Measurements from ENCODE around the gene OR4A47. TPM values are rescaled to one million over a fixed set of nuclear protein-coding genes. Genes with fewer than 3 reads are reported as not detected.
"Not testable (repeated sequence)": the region's sequence is repeated elsewhere in the genome, so short reads cannot be mapped to it uniquely, and the experiment has no call there.

The OR4A47 gene, protein sequence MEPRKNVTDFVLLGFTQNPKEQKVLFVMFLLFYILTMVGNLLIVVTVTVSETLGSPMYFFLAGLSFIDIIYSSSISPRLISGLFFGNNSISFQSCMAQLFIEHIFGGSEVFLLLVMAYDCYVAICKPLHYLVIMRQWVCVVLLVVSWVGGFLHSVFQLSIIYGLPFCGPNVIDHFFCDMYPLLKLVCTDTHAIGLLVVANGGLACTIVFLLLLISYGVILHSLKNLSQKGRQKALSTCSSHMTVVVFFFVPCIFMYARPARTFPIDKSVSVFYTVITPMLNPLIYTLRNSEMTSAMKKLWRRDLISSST
- total RNA-seq (2013) = not detected
- polyA plus RNA-seq (not detected), polyA minus RNA-seq (not detected in 2 replicates), total RNA-seq (0 to 0.45 (median 0) reads per million in 11 experiments)

DNA sequence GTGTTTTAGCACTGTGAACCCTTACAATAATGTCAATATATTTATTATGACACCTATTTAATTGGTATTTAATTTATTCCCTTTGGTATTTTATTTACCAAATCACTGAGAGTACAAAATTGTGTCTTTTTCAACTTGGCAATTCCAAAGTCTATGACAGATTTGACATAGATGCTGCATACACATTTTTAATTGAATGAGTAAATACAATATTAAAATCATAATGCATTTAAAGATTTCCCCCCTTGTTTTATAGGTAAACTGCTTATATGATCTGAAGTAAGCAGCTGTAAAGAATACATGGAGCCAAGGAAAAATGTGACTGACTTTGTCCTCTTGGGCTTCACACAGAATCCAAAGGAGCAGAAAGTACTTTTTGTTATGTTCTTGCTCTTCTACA, at the start of gene OR4A47:
OR4A47 (plus strand) TSS at position 301 of the 400 bp plus-strand sequence; CDS start at position 301, 0 bp downstream.
- peaks cover 4 to 12% of the 10 kb centered on the region in 2 donors for H3K9me3 ChIP-seq (replicated peaks in 1 of 2; ENCODE audit: control insufficient read depth in 1 of 2, insufficient read depth in 1 of 2, low read length in 2 of 2)
- H3K4me1 ChIP-seq (ENCODE audit: control insufficient read depth in 1 of 2, insufficient read depth in 2 of 2, low read length in 2 of 2); H3K4me3 ChIP-seq (replicated peaks in 1 of 3; ENCODE audit: low read depth in 2 of 3, low read length in 3 of 3); H3K9me3 Mint-ChIP-seq; H3K27me3 Mint-ChIP-seq (ENCODE audit: low read depth in 3 of 3); H3K4me3 Mint-ChIP-seq; H3K27me3 ChIP-seq (ENCODE audit: control insufficient read depth in 2 of 2, insufficient read depth in 2 of 2, low read length in 2 of 2); H3K4me2 ChIP-seq (replicated peaks; ENCODE audit: extremely low read depth, low read length, poor library complexity, severe bottlenecking); H3K79me2 ChIP-seq (ENCODE audit: insufficient read depth, low read length); H3K27ac Mint-ChIP-seq; H2AFZ ChIP-seq (ENCODE audit: insufficient read depth, low read depth, low read length, poor library complexity, severe bottlenecking); H3K4me1 Mint-ChIP-seq; DNase-seq; H3K9ac ChIP-seq (ENCODE audit: insufficient read depth, low read length, poor library complexity, severe bottlenecking); H3K36me3 ChIP-seq (replicated peaks in 1 of 2; ENCODE audit: control insufficient read depth in 1 of 2, insufficient read depth in 2 of 2, low read length in 2 of 2); H3K36me3 Mint-ChIP-seq; H4K20me1 ChIP-seq (ENCODE audit: insufficient read depth, low read length); intact Hi-C loops (cut with micrococcal nuclease); H3K27ac ChIP-seq (ENCODE audit: low read depth in 1 of 2, low read length in 2 of 2): not testable (repeated sequence)

DNA sequence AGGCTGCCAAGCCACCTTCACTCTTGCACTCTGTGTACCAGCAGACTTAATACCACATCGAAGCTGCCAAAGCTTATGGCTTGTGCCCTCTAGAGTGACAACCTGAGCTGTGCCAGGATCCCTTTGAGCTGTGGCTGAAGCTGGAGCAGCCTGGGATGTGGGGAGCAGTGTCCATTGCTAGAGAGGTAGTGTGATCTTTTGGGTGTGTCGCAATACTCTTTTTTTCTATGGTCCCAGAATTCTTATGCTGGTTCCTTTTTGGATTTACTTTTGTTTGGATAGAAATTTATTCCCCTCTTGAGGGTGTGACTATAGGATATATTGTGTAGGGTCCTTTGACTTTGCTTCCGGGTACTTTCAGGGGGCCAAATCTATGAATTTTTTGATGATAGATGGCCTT, 32.7 kb upstream of the OR4A47 start:
- H2AFZ ChIP-seq (ENCODE audit: insufficient read depth, low read depth, low read length, poor library complexity, severe bottlenecking); H3K36me3 Mint-ChIP-seq; H3K4me1 ChIP-seq (ENCODE audit: control insufficient read depth in 1 of 2, insufficient read depth in 2 of 2, low read length in 2 of 2); H3K4me3 ChIP-seq (replicated peaks in 1 of 3; ENCODE audit: low read depth in 2 of 3, low read length in 3 of 3); H3K4me3 Mint-ChIP-seq; intact Hi-C loops (cut with micrococcal nuclease); H3K36me3 ChIP-seq (replicated peaks in 1 of 2; ENCODE audit: control insufficient read depth in 1 of 2, insufficient read depth in 2 of 2, low read length in 2 of 2); H3K9ac ChIP-seq (ENCODE audit: insufficient read depth, low read length, poor library complexity, severe bottlenecking); H3K4me1 Mint-ChIP-seq; H3K27ac Mint-ChIP-seq; H4K20me1 ChIP-seq (ENCODE audit: insufficient read depth, low read length); H3K27me3 ChIP-seq (ENCODE audit: control insufficient read depth in 2 of 2, insufficient read depth in 2 of 2, low read length in 2 of 2); H3K4me2 ChIP-seq (replicated peaks; ENCODE audit: extremely low read depth, low read length, poor library complexity, severe bottlenecking); H3K27me3 Mint-ChIP-seq (ENCODE audit: low read depth in 3 of 3); DNase-seq; H3K79me2 ChIP-seq (ENCODE audit: insufficient read depth, low read length); H3K27ac ChIP-seq (ENCODE audit: low read depth in 1 of 2, low read length in 2 of 2): not testable (repeated sequence)
- 100% methylated on average over 2 of the region's 3 CpGs for WGBS (ENCODE audit: insufficient coverage)
- H3K9me3 ChIP-seq (replicated peaks in 1 of 2; ENCODE audit: control insufficient read depth in 1 of 2, insufficient read depth in 1 of 2, low read length in 2 of 2) = peaks cover 22 to 38% of the 10 kb centered on the region in 2 donors
- H3K9me3 Mint-ChIP-seq = peaks cover 7 to 42% (median 24%) of the 10 kb centered on the region in 7 donors

DNA sequence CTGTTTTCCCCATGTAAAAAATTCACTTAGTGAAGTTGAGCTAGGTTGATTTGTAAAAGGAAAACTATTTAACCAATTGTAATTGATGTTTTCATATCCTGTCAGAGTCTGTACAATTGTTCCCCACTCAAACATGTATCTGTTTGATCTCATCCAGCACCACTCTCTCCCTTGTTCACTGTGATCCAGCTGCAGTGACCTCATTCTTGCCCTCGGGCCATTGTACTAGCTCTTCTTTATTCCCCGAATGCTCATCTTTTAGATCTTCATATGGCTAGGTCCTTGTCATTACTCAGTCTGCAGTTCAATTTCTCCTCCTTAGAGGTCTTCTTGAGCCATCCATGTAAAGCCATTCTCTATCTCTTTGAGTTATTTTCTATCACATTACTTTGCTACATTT, 14.6 kb upstream of the OR4A47 start:
- H2AFZ ChIP-seq (ENCODE audit: insufficient read depth, low read depth, low read length, poor library complexity, severe bottlenecking); H3K79me2 ChIP-seq (ENCODE audit: insufficient read depth, low read length); H3K4me3 Mint-ChIP-seq; H3K27ac ChIP-seq (ENCODE audit: low read depth in 1 of 2, low read length in 2 of 2); H3K27me3 Mint-ChIP-seq (ENCODE audit: low read depth in 3 of 3); H3K9ac ChIP-seq (ENCODE audit: insufficient read depth, low read length, poor library complexity, severe bottlenecking); H3K36me3 ChIP-seq (replicated peaks in 1 of 2; ENCODE audit: control insufficient read depth in 1 of 2, insufficient read depth in 2 of 2, low read length in 2 of 2); H4K20me1 ChIP-seq (ENCODE audit: insufficient read depth, low read length); intact Hi-C loops (cut with micrococcal nuclease); H3K4me1 Mint-ChIP-seq; H3K36me3 Mint-ChIP-seq; H3K27ac Mint-ChIP-seq; H3K4me2 ChIP-seq (replicated peaks; ENCODE audit: extremely low read depth, low read length, poor library complexity, severe bottlenecking); H3K27me3 ChIP-seq (ENCODE audit: control insufficient read depth in 2 of 2, insufficient read depth in 2 of 2, low read length in 2 of 2); H3K4me1 ChIP-seq (ENCODE audit: control insufficient read depth in 1 of 2, insufficient read depth in 2 of 2, low read length in 2 of 2); DNase-seq; H3K4me3 ChIP-seq (replicated peaks in 1 of 3; ENCODE audit: low read depth in 2 of 3, low read length in 3 of 3): not testable (repeated sequence)
- WGBS (ENCODE audit: insufficient coverage) = 70% methylated on average over 2 of the region's 2 CpGs
- peaks cover 6 to 16% of the 10 kb centered on the region in 2 donors for H3K9me3 ChIP-seq (replicated peaks in 1 of 2; ENCODE audit: control insufficient read depth in 1 of 2, insufficient read depth in 1 of 2, low read length in 2 of 2)
- H3K9me3 Mint-ChIP-seq = peaks cover 3 to 22% (median 16%) of the 10 kb centered on the region in 7 donors

DNA sequence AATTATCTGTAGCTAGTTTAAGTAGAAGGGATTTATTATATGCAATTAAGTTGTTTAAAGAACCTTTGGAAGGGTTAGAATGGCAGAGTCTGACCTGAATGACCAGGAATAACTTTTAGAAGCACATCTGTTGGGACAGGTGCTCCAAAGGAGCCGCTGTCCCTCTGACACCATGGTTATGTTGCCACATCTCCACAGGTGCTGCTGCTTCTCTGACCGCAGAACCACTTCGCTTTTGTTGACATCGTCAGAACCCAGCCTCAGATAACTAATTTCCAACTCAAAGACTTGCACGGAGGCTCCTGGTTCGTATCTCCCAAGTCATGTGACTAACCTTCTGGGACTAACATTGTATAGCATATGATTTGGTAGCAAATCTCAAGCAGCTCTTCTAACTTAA, 13.9 kb upstream of the OR4A47 start:
- H3K27me3 ChIP-seq (ENCODE audit: control insufficient read depth in 2 of 2, insufficient read depth in 2 of 2, low read length in 2 of 2); H3K4me1 Mint-ChIP-seq; H3K27ac ChIP-seq (ENCODE audit: low read depth in 1 of 2, low read length in 2 of 2); H3K4me1 ChIP-seq (ENCODE audit: control insufficient read depth in 1 of 2, insufficient read depth in 2 of 2, low read length in 2 of 2); H3K36me3 ChIP-seq (replicated peaks in 1 of 2; ENCODE audit: control insufficient read depth in 1 of 2, insufficient read depth in 2 of 2, low read length in 2 of 2); H3K4me3 ChIP-seq (replicated peaks in 1 of 3; ENCODE audit: low read depth in 2 of 3, low read length in 3 of 3); H3K79me2 ChIP-seq (ENCODE audit: insufficient read depth, low read length); H3K36me3 Mint-ChIP-seq; H4K20me1 ChIP-seq (ENCODE audit: insufficient read depth, low read length); H3K9ac ChIP-seq (ENCODE audit: insufficient read depth, low read length, poor library complexity, severe bottlenecking); H3K4me3 Mint-ChIP-seq; intact Hi-C loops (cut with micrococcal nuclease); H3K27me3 Mint-ChIP-seq (ENCODE audit: low read depth in 3 of 3); DNase-seq; H3K27ac Mint-ChIP-seq; H3K4me2 ChIP-seq (replicated peaks; ENCODE audit: extremely low read depth, low read length, poor library complexity, severe bottlenecking); H2AFZ ChIP-seq (ENCODE audit: insufficient read depth, low read depth, low read length, poor library complexity, severe bottlenecking): not testable (repeated sequence)
- peaks cover 6 to 16% of the 10 kb centered on the region in 2 donors for H3K9me3 ChIP-seq (replicated peaks in 1 of 2; ENCODE audit: control insufficient read depth in 1 of 2, insufficient read depth in 1 of 2, low read length in 2 of 2)
- H3K9me3 Mint-ChIP-seq = peaks cover 3 to 23% (median 16%) of the 10 kb centered on the region in 7 donors
- 63% methylated on average over 1 of the region's 6 CpGs for WGBS (ENCODE audit: insufficient coverage)
